ENCODE measurements around the gene C5orf34. TPM values are rescaled to one million over a fixed set of nuclear protein-coding genes. Genes with fewer than 3 reads are reported as not detected.

The C5orf34 gene
- 4.4 and 11.5 TPM in 2 replicates for total RNA-seq

GRCh38 chr5:43514816-43515677, at the start of gene C5orf34:
Gene C5orf34, minus strand, starts transcription at chr5:43515148. Its CDS starts 5,809 bp downstream, at chr5:43509339.

GRCh38 chr5:43556857-43557542, 42.1 kb upstream of the C5orf34 start, which contains the start of gene PAIP1:
Gene PAIP1, minus strand, starts transcription at chr5:43557077. Its CDS starts 231 bp downstream, at chr5:43556846.

GRCh38 chr5:43483298-43484105, 31.4 kb downstream of the C5orf34 start, which contains the start of gene TMEM267:
Gene TMEM267, minus strand, starts transcription at chr5:43483865. Its CDS starts 29,896 bp downstream, at chr5:43453969.

Other genes starting within 250 kb of the C5orf34 start
- 315 and 340 TPM in 2 replicates for gene HMGCS1, start 201.7 kb downstream of the C5orf34 start, total RNA-seq
- 1.5 and 3.9 TPM in 2 replicates for gene CCL28, start 102.8 kb downstream of the C5orf34 start, total RNA-seq
- gene TMEM267, start 31.3 kb downstream of the C5orf34 start, total RNA-seq = 14.0 and 16.3 TPM in 2 replicates
- gene PAIP1, start 41.9 kb upstream of the C5orf34 start, total RNA-seq = 87.1 and 97.5 TPM in 2 replicates
- gene NNT, start 88.0 kb upstream of the C5orf34 start, total RNA-seq = 85.1 and 98.3 TPM in 2 replicates

Data from uterine smooth muscle cell (primary cell).